Stimulated activated CD4-positive, alpha-beta T cell treated with anti-CD3 and anti-CD28 coated beads, Interleukin-1b, Interleukin-23, amount 100 ng/mL, for 4 hours (primary cell): ENCODE data around the gene HABP4.
"Not testable (repeated sequence)": the region's sequence is repeated elsewhere in the genome, so short reads cannot be mapped to it uniquely, and the experiment has no call there.

Experiments used
- DNase-seq, 2 donors: peaks; one replicate each; pipeline ENCODE4 v3.0.0-alpha.2; 2020; ENCODE audit warnings: low read depth in 2 of 2

The HABP4 gene

GRCh38 chr9:96498796-96499195, 48.8 kb downstream of the HABP4 start:
- no peak for DNase-seq

- no peak for DNase-seq
These were observed 49.3 kb downstream of the HABP4 start for GRCh38 chr9:96499257-96499656.

GRCh38 chr9:96500696-96501632, 51.0 kb downstream of the HABP4 start:
- DNase-seq, result no peak

GRCh38 chr9:96501633-96502538, 51.9 kb downstream of the HABP4 start:
- no peak for DNase-seq

GRCh38 chr9:96502539-96503373, 52.8 kb downstream of the HABP4 start:
- DNase-seq, result no peak

- DNase-seq, result not testable (repeated sequence)
These were observed 53.4 kb downstream of the HABP4 start for GRCh38 chr9:96503374-96503748.

- no peak for DNase-seq
These were observed 53.9 kb downstream of the HABP4 start for GRCh38 chr9:96503918-96504317.

- DNase-seq, result no peak
These were observed 55.5 kb downstream of the HABP4 start for GRCh38 chr9:96505316-96505991.

GRCh38 chr9:96508227-96508940, 58.4 kb downstream of the HABP4 start:
- no peak for DNase-seq

- DNase-seq, result no peak
These were observed 59.1 kb downstream of the HABP4 start for GRCh38 chr9:96509026-96509425.

- no peak for DNase-seq
These were observed 59.9 kb downstream of the HABP4 start for GRCh38 chr9:96509848-96510247.

- no peak for DNase-seq
These were observed 60.3 kb downstream of the HABP4 start for GRCh38 chr9:96510258-96510657.

GRCh38 chr9:96512240-96512639, 62.3 kb downstream of the HABP4 start:
- no peak for DNase-seq

GRCh38 chr9:96513622-96514021, 63.7 kb downstream of the HABP4 start:
- no peak for DNase-seq

- no peak for DNase-seq
These were observed 64.3 kb downstream of the HABP4 start for GRCh38 chr9:96514108-96514799.

- DNase-seq, result no peak
These were observed 64.8 kb downstream of the HABP4 start for GRCh38 chr9:96514800-96515158.

GRCh38 chr9:96515621-96516470, 65.9 kb downstream of the HABP4 start:
- no peak for DNase-seq

- DNase-seq, result no peak
These were observed 69.1 kb downstream of the HABP4 start for GRCh38 chr9:96519095-96519494.

- no peak for DNase-seq
These were observed 69.8 kb downstream of the HABP4 start for GRCh38 chr9:96519787-96520186.
